ENCODE data around the gene CCDC82. TPM values are rescaled to one million over a fixed set of nuclear protein-coding genes. Genes with fewer than 3 reads are reported as not detected.

Gene CCDC82
- total and polyA plus RNA-seq, 8 donors: 12.0 to 188 (median 48.0) TPM

DNA sequence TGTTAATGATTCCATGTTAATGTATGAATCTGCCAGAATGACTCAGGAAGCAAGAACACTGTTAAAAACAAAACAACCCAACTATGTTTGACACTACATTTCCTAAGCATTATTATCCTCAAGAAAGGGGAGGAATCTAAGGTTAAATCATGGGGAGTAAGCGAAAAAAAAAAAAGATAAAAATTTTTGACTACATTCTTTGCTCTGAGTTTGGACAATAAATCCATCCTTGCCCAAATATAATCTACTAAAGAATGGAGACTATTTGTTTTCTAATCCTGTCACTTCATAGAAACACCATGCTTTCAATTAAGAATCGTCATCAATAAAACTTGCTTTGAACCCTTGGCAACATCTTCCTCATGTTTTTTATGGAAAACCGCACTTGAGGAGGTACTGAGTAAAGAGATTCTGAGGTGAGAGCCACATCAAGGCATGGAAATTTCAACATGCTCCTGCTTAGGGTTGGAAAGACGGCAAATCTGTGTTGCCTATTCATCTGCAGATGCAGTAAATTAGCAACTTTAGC lies 56.5 kb downstream of the CCDC82 start:
- DNase-seq: no peak
- no peak overlapping the region for H3K4me3 ChIP-seq
- TF ChIP-seq POLR2AphosphoS5 (IDR thresholded peaks at IDR 0.05): no peak
- no peak for TF ChIP-seq POLR2A (IDR thresholded peaks at IDR 0.05)
- TF ChIP-seq EP300 (IDR thresholded peaks at IDR 0.05): no peak
- TF ChIP-seq, protein P1, sequence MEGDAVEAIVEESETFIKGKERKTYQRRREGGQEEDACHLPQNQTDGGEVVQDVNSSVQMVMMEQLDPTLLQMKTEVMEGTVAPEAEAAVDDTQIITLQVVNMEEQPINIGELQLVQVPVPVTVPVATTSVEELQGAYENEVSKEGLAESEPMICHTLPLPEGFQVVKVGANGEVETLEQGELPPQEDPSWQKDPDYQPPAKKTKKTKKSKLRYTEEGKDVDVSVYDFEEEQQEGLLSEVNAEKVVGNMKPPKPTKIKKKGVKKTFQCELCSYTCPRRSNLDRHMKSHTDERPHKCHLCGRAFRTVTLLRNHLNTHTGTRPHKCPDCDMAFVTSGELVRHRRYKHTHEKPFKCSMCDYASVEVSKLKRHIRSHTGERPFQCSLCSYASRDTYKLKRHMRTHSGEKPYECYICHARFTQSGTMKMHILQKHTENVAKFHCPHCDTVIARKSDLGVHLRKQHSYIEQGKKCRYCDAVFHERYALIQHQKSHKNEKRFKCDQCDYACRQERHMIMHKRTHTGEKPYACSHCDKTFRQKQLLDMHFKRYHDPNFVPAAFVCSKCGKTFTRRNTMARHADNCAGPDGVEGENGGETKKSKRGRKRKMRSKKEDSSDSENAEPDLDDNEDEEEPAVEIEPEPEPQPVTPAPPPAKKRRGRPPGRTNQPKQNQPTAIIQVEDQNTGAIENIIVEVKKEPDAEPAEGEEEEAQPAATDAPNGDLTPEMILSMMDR (IDR thresholded peaks at IDR 0.05): no peak
- H3K9me3 ChIP-seq: no peaks in the 10 kb centered on the region
- peak overlapping the region in 1 of 5 donors; percentile 12 for H3K27ac ChIP-seq
- WGBS, 5 donors: 68 to 90% (median 82%) methylated on average over 4 of the region's 4 CpGs
- H3K36me3 ChIP-seq: no peaks in the 10 kb centered on the region
- H3K4me1 ChIP-seq: peaks cover 17 to 59% (median 30%) of the 10 kb centered on the region in 4 donors
- intact Hi-C loops (cut with DNase I; ENCODE audit: low total_unique reads): no loop called here
- no peaks in the 10 kb centered on the region for H3K27me3 ChIP-seq

DNA sequence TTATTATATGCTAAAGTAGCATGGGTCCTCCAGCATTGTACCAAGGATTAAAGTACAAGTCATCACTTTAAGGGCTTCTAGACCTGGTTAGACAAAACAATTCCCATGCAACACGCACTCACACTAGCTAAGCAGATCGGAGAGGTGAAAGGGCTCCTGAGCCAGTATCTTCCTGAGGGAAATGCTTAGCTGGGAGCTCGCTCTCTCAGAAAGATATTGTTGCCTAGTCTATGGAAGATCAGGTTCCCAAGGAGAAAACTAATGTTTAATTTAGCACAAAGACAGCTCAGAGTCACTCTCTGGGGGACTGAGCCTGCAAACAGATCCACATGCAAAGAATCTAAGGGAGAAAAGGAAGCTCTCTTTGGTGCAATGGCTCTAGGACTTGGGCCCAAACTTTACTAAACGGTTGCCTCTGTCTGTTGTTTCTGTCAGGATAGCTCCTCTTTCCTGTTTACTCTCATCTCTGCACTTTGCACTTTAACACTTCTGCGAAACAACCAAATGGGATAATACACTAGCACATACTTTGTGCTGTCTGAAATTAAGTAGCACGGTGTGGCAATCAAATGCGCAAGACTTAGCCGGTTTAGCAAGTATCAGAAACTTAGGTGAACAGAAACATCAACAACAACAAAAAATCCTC lies 57.5 kb downstream of the CCDC82 start:
- WGBS, 5 donors: 71 to 79% (median 76%) methylated on average over 8 of the region's 8 CpGs
- Histone ChIP-seq H3K27me3 (no peaks in the 10 kb centered on the region), H3K36me3 (no peaks in the 10 kb centered on the region), H3K9me3 (no peaks in the 10 kb centered on the region), H3K4me3 (no peak overlapping the region), H3K27ac (peak overlapping the region in 1 of 5 donors; percentile 20), H3K4me1 (peaks cover 7 to 49% (median 20%) of the 10 kb centered on the region in 4 donors)
- intact Hi-C loops (cut with DNase I; ENCODE audit: low total_unique reads): no loop called here
- TF ChIP-seq EP300 (IDR thresholded peaks at IDR 0.05): no peak
- no peak for TF ChIP-seq POLR2A (IDR thresholded peaks at IDR 0.05)
- no peak for TF ChIP-seq POLR2AphosphoS5 (IDR thresholded peaks at IDR 0.05)
- TF ChIP-seq, protein P1 (IDR thresholded peaks at IDR 0.05): no peak
- DNase-seq: no peak

DNA sequence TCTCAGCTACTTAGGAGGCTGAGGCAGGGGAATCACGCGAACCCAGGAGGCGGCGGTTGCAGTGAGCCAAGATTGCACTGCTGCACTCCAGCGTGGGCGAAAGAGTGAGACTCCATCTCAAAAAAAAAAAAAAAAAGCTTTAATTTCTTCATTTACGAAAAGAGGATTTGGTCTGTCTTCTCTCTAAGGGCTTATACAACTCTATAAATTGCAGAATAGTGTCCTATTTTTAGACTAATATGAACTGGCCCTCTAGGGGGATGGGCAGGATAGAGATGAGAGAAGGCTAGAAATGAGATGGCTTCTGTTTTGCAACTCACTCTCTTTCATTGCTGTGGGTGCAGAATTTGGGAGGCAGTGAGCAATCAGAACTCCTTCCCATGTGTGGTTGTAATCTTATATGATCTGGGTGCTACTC lies 58.0 kb downstream of the CCDC82 start:
- DNase-seq: no peak
- H3K27me3 ChIP-seq: no peaks in the 10 kb centered on the region
- intact Hi-C loops (cut with DNase I; ENCODE audit: low total_unique reads): no loop called here
- no peak overlapping the region for H3K27ac ChIP-seq
- no peak for TF ChIP-seq POLR2AphosphoS5 (IDR thresholded peaks at IDR 0.05)
- no peak for TF ChIP-seq POLR2A (IDR thresholded peaks at IDR 0.05)
- TF ChIP-seq EP300 (IDR thresholded peaks at IDR 0.05): no peak
- TF ChIP-seq, protein P1 (IDR thresholded peaks at IDR 0.05): no peak
- 82 to 91% (median 86%) methylated on average over 7 of the region's 7 CpGs for WGBS, 5 donors
- H3K9me3 ChIP-seq: no peaks in the 10 kb centered on the region
- H3K4me1 ChIP-seq: peaks cover 3 to 44% (median 15%) of the 10 kb centered on the region in 4 donors
- no peaks in the 10 kb centered on the region for H3K36me3 ChIP-seq
- H3K4me3 ChIP-seq: no peak overlapping the region

DNA sequence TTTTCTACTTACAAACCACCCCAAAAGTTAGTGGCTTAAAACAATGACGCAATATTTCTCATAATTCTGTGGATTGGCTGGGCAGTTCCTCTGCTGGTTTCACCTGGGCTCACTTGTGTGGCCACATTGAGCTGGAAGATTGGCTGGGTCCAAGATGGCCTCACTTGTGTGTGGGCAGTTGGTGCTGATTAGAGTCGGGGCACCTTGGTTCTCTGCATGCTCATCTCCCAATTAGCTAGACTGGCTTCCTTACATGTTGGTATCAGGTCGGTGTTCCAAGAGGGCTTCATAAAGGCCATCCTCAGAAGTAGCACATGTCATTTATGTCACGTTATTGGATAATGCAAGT lies 59.2 kb downstream of the CCDC82 start:
- intact Hi-C loops (cut with DNase I; ENCODE audit: low total_unique reads): no loop called here
- H3K36me3 ChIP-seq: no peaks in the 10 kb centered on the region
- H3K4me3 ChIP-seq: no peak overlapping the region
- H3K4me1 ChIP-seq: peaks cover 3 to 46% (median 13%) of the 10 kb centered on the region in 4 donors
- no peak for DNase-seq
- no peaks in the 10 kb centered on the region for H3K9me3 ChIP-seq
- H3K27me3 ChIP-seq: no peaks in the 10 kb centered on the region
- no peak for TF ChIP-seq POLR2AphosphoS5 (IDR thresholded peaks at IDR 0.05)
- TF ChIP-seq, protein P1 (IDR thresholded peaks at IDR 0.05): no peak
- no peak for TF ChIP-seq EP300 (IDR thresholded peaks at IDR 0.05)
- no peak for TF ChIP-seq POLR2A (IDR thresholded peaks at IDR 0.05)
- WGBS, 5 donors: 89 to 98% (median 97%) methylated on average over 4 of the region's 4 CpGs
- no peak overlapping the region for H3K27ac ChIP-seq
